HG03045 (cell line): ENCODE data around the gene WWP2.
"Not testable (repeated sequence)": the region's sequence is repeated elsewhere in the genome, so short reads cannot be mapped to it uniquely, and the experiment has no call there.

Experiments used
- ATAC-seq: cut with Tn5 transposase; IDR thresholded peaks from one replicate; pipeline ENCODE4 v1.9.1; 2021; ENCODE audit warnings: mild to moderate bottlenecking, moderate library complexity; ENCODE audit not compliant: unreplicated experiment

The WWP2 gene

GRCh38 chr16:69745232-69745612, 16.9 kb upstream of the WWP2 start:
- no peak for ATAC-seq

- ATAC-seq: no peak
Measured at GRCh38 chr16:69745959-69746358, 16.2 kb upstream of the WWP2 start.

- no peak for ATAC-seq
Measured at GRCh38 chr16:69747115-69747514, 15.0 kb upstream of the WWP2 start.

GRCh38 chr16:69748694-69749345, 13.3 kb upstream of the WWP2 start:
- no peak for ATAC-seq

GRCh38 chr16:69754143-69754468, 8.0 kb upstream of the WWP2 start:
- ATAC-seq: no peak

- peak; percentile 98 for ATAC-seq
Measured at GRCh38 chr16:69754469-69755310, 7.4 kb upstream of the WWP2 start, which contains the start of gene NOB1. NOB1 (minus strand) TSS chr16:69754926; CDS start chr16:69754910, 16 bp downstream.

- no peak for ATAC-seq
Measured at GRCh38 chr16:69756705-69757104, 5.4 kb upstream of the WWP2 start.

GRCh38 chr16:69757375-69757774, 4.8 kb upstream of the WWP2 start:
- not testable (repeated sequence) for ATAC-seq

- ATAC-seq: peak; percentile 17
Measured at GRCh38 chr16:69762814-69763598, 874 bp downstream of the WWP2 start.

GRCh38 chr16:69763599-69763942, 1.4 kb downstream of the WWP2 start:
- ATAC-seq: no peak

GRCh38 chr16:69767459-69768229, 5.5 kb downstream of the WWP2 start:
- ATAC-seq: no peak

- no peak for ATAC-seq
Measured at GRCh38 chr16:69768666-69769065, 6.5 kb downstream of the WWP2 start.

- no peak for ATAC-seq
Measured at GRCh38 chr16:69769404-69769803, 7.3 kb downstream of the WWP2 start.

GRCh38 chr16:69771651-69771967, 9.5 kb downstream of the WWP2 start:
- ATAC-seq: no peak

- peak; percentile 55 for ATAC-seq
Measured at GRCh38 chr16:69773260-69773947, 11.3 kb downstream of the WWP2 start.

GRCh38 chr16:69775563-69775962, 13.4 kb downstream of the WWP2 start:
- ATAC-seq: no peak

GRCh38 chr16:69779724-69780123, 17.6 kb downstream of the WWP2 start:
- no peak for ATAC-seq

- ATAC-seq: no peak
Measured at GRCh38 chr16:69781118-69781517, 19.0 kb downstream of the WWP2 start.

- ATAC-seq: no peak
Measured at GRCh38 chr16:69784586-69784985, 22.5 kb downstream of the WWP2 start.

- ATAC-seq: no peak
Measured at GRCh38 chr16:69787883-69788282, 25.8 kb downstream of the WWP2 start.
